Measurements from ENCODE around the gene IWS1.
"Not testable (repeated sequence)": the region's sequence is repeated elsewhere in the genome, so short reads cannot be mapped to it uniquely, and the experiment has no call there.

Gene IWS1

DNA sequence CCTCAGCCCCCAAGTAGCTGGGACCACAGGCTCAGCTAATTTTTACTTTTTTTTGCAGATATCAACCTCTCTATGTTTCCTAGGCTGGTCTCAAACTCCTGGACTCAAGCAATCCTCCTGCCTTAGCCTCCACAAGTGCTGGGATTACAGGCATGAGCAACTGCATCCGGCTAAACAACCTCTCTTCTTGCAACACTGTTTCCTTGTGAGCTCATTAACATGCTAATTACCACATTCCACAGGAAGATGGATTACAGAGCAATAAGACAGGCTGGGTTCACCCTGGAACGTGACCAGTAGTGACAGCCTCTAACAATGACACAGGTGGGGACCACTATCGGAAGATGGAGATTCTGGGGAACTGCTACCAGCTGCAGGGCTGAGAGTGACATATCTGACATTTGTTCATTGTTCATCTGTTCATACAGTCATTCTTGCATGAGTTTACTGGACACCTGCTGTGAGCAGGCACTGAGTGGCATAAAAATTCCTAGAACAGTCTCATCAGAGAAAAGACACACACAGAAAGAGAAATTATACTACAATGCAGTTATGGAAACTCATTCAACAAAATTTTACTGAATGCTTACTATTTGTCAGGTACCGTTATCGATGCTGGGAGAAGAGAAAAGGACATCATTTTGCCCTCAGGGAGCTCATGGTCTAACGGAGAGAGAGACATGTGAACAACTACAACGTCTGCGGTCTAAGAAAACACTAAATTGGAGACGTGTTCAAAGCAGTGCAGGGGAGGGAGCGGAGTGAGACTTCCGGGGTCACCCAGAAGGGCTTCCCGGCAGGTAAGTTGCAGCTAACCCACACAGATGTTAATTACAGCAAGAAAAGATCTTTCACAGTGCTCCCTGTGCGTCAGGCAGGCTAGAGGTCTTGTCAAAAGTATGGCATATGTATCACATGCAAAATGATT is 70.5 kb downstream of the IWS1 start:
- no peak overlapping the region for H3K4me3 Mint-ChIP-seq
- no peaks in the 10 kb centered on the region for H3K4me1 Mint-ChIP-seq (ENCODE audit: low read depth)
- H3K27ac Mint-ChIP-seq = no peak overlapping the region
- no peaks in the 10 kb centered on the region for H3K36me3 Mint-ChIP-seq (ENCODE audit: low read depth)
- no peaks in the 10 kb centered on the region for H3K27me3 Mint-ChIP-seq (ENCODE audit: low read depth)
- H3K9me3 Mint-ChIP-seq = no peaks in the 10 kb centered on the region
- no peak for DNase-seq (ENCODE audit: low spot score)

DNA sequence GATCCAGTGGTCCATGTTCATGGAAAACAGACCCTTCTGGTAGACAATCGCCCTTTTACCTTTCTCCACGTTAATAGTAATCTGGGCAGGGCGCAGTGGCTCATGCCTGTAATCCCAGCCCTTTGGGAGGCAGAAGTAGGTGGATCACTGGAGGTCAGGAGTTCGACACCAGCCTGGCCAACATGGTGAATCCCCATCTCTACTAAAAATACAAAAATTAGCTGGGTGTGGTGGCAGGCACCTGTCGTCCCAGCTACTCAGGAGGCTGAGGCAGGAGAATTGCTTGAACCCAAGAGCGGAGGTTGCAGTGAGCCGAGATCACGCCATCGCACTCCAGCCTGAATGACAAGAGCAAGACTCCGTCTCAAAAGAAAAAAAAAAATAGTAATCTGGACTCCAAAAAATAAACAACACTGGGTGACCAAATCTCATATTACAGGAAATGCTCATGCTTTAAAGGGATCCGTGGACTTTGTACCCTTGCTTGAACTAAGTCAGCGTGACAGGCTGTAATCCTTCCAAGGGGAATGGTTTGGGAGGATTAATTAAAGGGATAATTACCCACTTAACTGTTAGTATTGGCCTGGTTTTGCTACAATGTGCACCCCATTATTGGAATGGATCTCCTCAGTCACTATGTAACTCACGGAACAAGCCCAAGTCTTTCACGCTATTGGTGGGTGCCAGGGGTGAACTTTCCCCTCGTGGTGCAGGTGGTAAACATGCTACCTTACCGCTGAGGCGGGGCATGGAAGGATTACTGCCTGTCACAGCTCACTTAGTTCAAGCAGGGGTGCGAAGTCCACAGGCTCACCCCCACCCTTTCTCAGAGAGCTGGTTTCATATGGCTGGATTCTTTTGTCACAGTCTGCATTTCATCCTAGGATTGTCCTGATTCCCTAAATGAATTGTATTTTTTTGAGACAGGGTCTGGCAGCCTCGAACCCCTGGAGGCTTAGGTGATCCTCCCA is 71.4 kb downstream of the IWS1 start:
- no peak for DNase-seq (ENCODE audit: low spot score)
- Mint-ChIP-seq H3K27me3 (ENCODE audit: low read depth) (no peaks in the 10 kb centered on the region), H3K4me1 (ENCODE audit: low read depth) (no peaks in the 10 kb centered on the region), H3K9me3 (no peaks in the 10 kb centered on the region), H3K36me3 (ENCODE audit: low read depth) (no peaks in the 10 kb centered on the region), H3K27ac (no peak overlapping the region), H3K4me3 (no peak overlapping the region)

- Mint-ChIP-seq H3K27me3 (ENCODE audit: low read depth) (no peaks in the 10 kb centered on the region), H3K4me3 (no peak overlapping the region), H3K4me1 (ENCODE audit: low read depth) (no peaks in the 10 kb centered on the region), H3K9me3 (no peaks in the 10 kb centered on the region), H3K27ac (no peak overlapping the region), H3K36me3 (ENCODE audit: low read depth) (no peaks in the 10 kb centered on the region)
- DNase-seq (ENCODE audit: low spot score) = no peak
Measured at GRCh38 chr2:127453392-127454171, 72.7 kb downstream of the IWS1 start.

- Mint-ChIP-seq H3K27ac (no peak overlapping the region), H3K27me3 (ENCODE audit: low read depth) (no peaks in the 10 kb centered on the region), H3K4me1 (ENCODE audit: low read depth) (no peaks in the 10 kb centered on the region), H3K9me3 (no peaks in the 10 kb centered on the region), H3K36me3 (ENCODE audit: low read depth) (no peaks in the 10 kb centered on the region), H3K4me3 (no peak overlapping the region)
- DNase-seq (ENCODE audit: low spot score) = no peak
Measured at GRCh38 chr2:127453013-127453391, 73.3 kb downstream of the IWS1 start.

DNA sequence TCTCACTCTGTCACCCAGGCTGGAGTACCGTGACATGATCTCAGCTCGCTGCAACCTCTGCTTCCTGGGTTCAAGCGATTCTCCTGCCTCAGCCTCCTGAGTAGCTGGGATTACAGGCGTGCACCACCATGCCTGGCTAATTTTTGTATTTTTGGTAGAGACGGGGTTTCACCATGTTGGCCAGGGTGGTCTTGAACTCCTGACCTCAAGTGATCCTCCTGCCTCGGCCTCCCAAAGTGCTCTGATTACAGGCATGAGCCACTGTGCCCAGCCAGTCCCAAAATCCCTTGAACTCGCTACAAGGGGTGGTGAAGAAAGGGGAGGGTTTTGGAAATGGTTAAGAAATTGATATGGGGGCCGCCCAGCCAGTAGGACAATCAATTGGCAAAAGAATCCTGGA is 73.9 kb downstream of the IWS1 start:
- not testable (repeated sequence) for H3K36me3 Mint-ChIP-seq (ENCODE audit: low read depth); H3K4me1 Mint-ChIP-seq (ENCODE audit: low read depth); H3K27me3 Mint-ChIP-seq (ENCODE audit: low read depth); H3K9me3 Mint-ChIP-seq; H3K4me3 Mint-ChIP-seq; DNase-seq (ENCODE audit: low spot score); H3K27ac Mint-ChIP-seq

GRCh38 chr2:127451981-127452380 is 74.3 kb downstream of the IWS1 start:
- no peak for DNase-seq (ENCODE audit: low spot score)
- H3K4me1 Mint-ChIP-seq (ENCODE audit: low read depth) = no peaks in the 10 kb centered on the region
- H3K27ac Mint-ChIP-seq = no peak overlapping the region
- H3K27me3 Mint-ChIP-seq (ENCODE audit: low read depth) = peaks cover 3% of the 10 kb centered on the region
- H3K9me3 Mint-ChIP-seq = no peaks in the 10 kb centered on the region
- no peak overlapping the region for H3K4me3 Mint-ChIP-seq
- H3K36me3 Mint-ChIP-seq (ENCODE audit: low read depth) = no peaks in the 10 kb centered on the region

DNA sequence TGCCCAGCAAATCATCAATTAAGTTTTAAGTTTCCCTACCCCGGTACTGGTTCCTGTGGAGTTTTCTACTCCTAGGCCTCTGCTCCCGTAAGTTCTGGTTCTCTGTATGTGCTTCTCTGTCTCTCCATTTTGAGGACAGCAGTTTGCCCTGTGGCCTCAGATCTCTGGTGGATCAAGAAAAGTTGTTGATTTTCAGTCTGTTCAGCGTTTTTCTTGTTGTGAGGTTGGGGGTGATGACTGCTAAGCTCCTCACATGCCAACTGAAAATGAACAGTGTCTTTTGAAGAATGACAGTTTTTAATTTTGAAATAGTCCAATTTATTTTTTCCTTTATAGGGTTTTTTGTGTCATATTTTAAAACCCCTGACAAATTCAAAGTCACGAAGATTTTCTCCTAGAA is 76.4 kb downstream of the IWS1 start:
- DNase-seq (ENCODE audit: low spot score) = no peak
- Mint-ChIP-seq H3K4me1 (ENCODE audit: low read depth) (no peaks in the 10 kb centered on the region), H3K9me3 (peaks cover 7% of the 10 kb centered on the region), H3K36me3 (ENCODE audit: low read depth) (no peaks in the 10 kb centered on the region), H3K4me3 (no peak overlapping the region), H3K27me3 (ENCODE audit: low read depth) (peaks cover 5% of the 10 kb centered on the region), H3K27ac (no peak overlapping the region)

DNA sequence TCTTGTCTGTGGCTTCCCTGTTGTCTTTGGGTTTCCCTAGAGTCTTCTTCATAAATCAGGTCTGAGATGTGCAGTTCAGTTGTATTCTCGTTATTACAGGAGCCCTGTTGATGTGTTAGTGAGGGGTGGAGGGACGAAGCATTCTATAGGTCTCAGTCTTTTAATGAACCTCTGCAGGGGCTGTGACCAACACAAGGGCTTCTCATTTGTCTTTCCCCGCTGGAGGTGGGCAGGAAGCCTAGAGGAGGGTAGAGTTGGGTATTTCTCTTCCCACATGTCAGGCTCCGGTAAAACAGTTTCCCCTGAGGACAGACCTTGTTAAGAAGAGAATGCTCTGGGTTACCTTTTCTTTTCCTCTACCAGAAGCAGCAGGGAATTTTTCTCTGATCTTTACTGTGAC is 76.9 kb downstream of the IWS1 start:
- Mint-ChIP-seq H3K4me1 (ENCODE audit: low read depth) (no peaks in the 10 kb centered on the region), H3K36me3 (ENCODE audit: low read depth) (no peaks in the 10 kb centered on the region), H3K27me3 (ENCODE audit: low read depth) (peaks cover 5% of the 10 kb centered on the region), H3K4me3 (no peak overlapping the region), H3K27ac (no peak overlapping the region), H3K9me3 (peaks cover 8% of the 10 kb centered on the region)
- no peak for DNase-seq (ENCODE audit: low spot score)

- H3K4me3 Mint-ChIP-seq = no peak overlapping the region
- H3K27me3 Mint-ChIP-seq (ENCODE audit: low read depth) = peaks cover 5% of the 10 kb centered on the region
- no peak overlapping the region for H3K27ac Mint-ChIP-seq
- peaks cover 8% of the 10 kb centered on the region for H3K9me3 Mint-ChIP-seq
- no peak for DNase-seq (ENCODE audit: low spot score)
- H3K36me3 Mint-ChIP-seq (ENCODE audit: low read depth) = no peaks in the 10 kb centered on the region
- H3K4me1 Mint-ChIP-seq (ENCODE audit: low read depth) = no peaks in the 10 kb centered on the region
Measured at GRCh38 chr2:127448526-127448925, 77.8 kb downstream of the IWS1 start.

DNA sequence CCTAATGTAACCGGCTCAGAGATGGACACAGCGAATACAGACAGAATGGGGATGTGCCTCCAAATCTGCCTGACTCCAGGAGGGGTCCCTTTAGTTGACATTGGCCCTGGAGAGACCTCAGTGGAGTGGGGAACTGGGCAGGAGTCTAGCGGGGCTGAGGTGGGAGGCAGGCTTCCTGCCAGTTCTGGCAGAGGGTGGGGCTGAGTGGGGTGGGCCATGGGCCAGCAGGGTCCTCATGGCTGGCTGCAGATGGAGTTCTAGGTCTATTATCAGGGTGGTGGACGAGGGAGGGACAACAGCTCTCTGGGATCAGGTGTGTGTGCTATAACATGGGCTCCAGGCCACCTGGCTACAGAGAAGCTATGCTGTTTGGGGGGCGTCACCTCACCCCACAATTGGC is 86.9 kb downstream of the IWS1 start:
- Mint-ChIP-seq H3K27me3 (ENCODE audit: low read depth) (peaks cover 4% of the 10 kb centered on the region), H3K36me3 (ENCODE audit: low read depth) (no peaks in the 10 kb centered on the region), H3K4me3 (no peak overlapping the region), H3K9me3 (no peaks in the 10 kb centered on the region), H3K27ac (no peak overlapping the region), H3K4me1 (ENCODE audit: low read depth) (no peaks in the 10 kb centered on the region)
- DNase-seq (ENCODE audit: low spot score) = no peak

DNA sequence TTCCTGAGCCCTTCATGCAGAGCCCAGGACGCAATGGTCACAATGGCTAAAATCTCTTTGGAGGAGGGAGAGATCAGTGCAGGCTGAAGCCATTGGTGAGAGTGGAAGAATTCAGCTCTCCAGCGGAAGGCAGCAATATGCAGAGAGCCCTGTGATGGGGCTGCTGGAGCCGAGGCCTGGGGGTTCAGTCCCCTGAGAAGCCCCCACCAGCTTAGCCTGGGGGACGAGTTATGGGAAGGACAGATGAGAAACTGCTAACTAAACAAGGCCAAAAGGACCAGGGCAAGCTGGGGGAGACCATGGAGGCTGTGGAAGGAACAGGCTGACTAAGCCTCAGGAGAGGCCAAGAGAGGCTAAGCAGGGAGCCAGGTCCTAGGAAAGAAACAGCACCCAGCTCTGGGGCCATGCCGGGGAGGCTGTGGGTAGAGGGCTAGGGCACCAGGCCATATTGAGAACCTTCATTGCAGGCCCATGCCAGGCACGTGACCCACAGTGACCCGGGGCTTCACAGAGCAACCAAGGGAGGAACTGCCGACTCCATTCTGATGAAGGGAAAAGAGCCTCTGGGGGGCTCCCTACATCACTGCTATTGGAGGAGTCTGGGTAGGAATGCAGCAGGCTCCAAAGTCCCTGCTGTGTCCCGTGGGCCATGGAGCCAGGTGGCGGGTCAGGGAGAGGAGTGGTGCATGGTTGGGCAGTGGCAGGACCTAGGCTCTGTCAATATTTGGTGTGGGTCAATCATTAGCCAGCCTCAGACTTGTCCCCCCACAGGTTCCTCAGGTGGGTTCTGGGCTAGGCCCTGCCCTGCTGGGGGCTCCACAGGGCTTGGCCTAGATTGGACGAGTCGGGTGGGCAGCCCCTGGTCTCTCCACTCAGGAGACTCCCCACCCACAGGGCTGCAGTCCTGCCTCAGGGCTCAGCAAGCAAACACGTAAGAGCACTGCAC is 88.2 kb downstream of the IWS1 start:
- H3K4me1 Mint-ChIP-seq (ENCODE audit: low read depth) = no peaks in the 10 kb centered on the region
- no peak overlapping the region for H3K27ac Mint-ChIP-seq
- H3K27me3 Mint-ChIP-seq (ENCODE audit: low read depth) = peaks cover 3% of the 10 kb centered on the region
- no peak overlapping the region for H3K4me3 Mint-ChIP-seq
- H3K36me3 Mint-ChIP-seq (ENCODE audit: low read depth) = no peaks in the 10 kb centered on the region
- DNase-seq (ENCODE audit: low spot score) = no peak
- no peaks in the 10 kb centered on the region for H3K9me3 Mint-ChIP-seq

DNA sequence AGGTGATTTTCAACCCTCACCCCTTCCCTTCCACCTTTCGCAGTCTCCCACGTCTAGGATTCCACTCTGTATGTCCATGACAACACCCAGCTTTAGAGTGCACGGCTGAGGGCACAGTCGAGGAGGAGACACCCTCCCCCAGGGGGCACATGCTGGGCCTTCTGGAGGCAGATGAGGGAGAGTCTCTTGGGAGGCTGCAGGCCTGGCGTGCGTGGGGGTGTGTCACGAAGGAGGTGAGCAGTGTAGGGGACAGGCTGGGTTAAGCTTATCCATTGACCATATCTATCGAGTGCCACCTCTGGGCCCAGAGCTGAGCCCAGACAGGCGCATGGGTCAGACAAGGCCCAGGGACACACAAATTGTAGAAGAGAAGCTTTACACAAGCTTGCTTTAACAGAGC is 89.2 kb downstream of the IWS1 start:
- H3K27ac Mint-ChIP-seq = no peak overlapping the region
- H3K36me3 Mint-ChIP-seq (ENCODE audit: low read depth) = no peaks in the 10 kb centered on the region
- H3K4me3 Mint-ChIP-seq = no peak overlapping the region
- DNase-seq (ENCODE audit: low spot score) = no peak
- H3K27me3 Mint-ChIP-seq (ENCODE audit: low read depth) = no peaks in the 10 kb centered on the region
- H3K9me3 Mint-ChIP-seq = no peaks in the 10 kb centered on the region
- no peaks in the 10 kb centered on the region for H3K4me1 Mint-ChIP-seq (ENCODE audit: low read depth)

DNA sequence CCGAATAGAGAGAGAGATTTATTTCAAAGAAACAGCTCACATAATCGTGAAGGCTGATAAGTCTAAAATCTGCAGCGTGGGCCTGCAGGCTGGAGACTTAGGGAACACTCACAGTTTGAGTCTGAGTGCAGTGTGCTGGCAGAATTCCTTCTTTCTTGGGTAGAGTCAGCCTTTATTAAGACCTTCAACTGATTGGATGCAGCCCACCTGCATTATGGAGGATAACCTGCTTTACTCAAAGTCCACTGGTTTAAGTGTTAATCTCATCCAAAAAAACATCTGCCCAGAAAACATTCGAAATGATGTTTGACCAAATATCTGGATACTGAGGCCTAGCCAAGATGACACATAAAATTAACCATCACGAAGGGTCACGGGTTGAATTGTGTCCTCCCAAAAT is 91.8 kb downstream of the IWS1 start:
- DNase-seq (ENCODE audit: low spot score) = no peak
- no peaks in the 10 kb centered on the region for H3K36me3 Mint-ChIP-seq (ENCODE audit: low read depth)
- H3K4me1 Mint-ChIP-seq (ENCODE audit: low read depth) = no peaks in the 10 kb centered on the region
- no peak overlapping the region for H3K4me3 Mint-ChIP-seq
- H3K27me3 Mint-ChIP-seq (ENCODE audit: low read depth) = no peaks in the 10 kb centered on the region
- no peak overlapping the region for H3K27ac Mint-ChIP-seq
- H3K9me3 Mint-ChIP-seq = no peaks in the 10 kb centered on the region
